Left kidney (tissue), 2 donors: ENCODE data around the gene CHKB. TPM values are rescaled to one million over a fixed set of nuclear protein-coding genes. Genes with fewer than 3 reads are reported as not detected.

Source experiments
- DNase-seq: peaks from one replicate; pipeline ENCODE4 v3.0.0-alpha.2; 2013
- polyA plus RNA-seq: library from polyadenylated mRNA; unstranded; fragments of 120-200 nt; gene quantifications from one replicate; pipeline ENCODE4 v1.2.1, GENCODE V29; 2013; ENCODE audit not compliant: insufficient read length

CHKB gene
- polyA plus RNA-seq, 1 donor: 112 TPM

DNA sequence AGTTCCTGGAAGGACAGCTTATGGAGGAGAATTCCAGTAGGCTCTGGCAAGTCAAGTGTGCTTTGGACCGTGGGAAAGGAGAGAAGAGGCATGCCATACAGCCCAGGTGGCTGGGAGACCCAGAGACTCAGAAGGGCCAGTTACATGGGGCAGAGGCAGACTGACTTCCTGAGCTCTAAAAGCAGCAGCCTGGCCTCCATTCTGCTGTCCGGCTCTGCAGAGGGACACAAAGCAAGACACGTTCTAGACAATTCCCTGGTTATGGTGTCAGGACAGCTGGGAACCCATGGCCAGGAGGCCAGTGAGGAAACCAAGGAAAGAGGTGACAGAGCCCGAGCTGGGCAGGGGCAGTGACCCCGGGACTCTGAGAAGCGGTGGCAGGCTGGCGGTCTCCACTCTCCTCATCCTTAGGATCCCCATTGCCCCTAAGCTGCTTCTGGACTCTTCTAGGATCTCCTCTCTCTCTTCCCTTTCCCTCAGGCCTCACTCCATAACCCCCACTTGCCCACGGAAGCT, 7.2 kb downstream of the CHKB start:
- no peak for DNase-seq

DNA sequence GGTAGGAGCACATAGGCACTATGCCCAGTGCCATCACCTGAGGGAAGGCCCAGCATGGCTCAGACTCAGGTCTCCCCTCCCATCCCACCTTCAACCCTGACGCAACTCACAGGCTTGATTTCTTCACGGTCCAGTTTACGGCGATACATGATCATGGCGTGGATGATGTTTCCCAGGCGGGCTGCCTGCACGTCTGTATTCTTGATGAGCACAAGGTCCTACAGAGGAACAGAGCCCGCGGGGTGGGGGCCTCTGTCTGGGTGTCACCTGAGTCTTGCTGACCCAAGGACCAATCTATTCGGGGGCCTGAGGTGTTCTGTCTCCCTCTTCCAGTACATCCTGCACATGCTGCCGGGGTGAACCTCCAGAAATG, 8.3 kb downstream of the CHKB start:
- no peak for DNase-seq

DNA sequence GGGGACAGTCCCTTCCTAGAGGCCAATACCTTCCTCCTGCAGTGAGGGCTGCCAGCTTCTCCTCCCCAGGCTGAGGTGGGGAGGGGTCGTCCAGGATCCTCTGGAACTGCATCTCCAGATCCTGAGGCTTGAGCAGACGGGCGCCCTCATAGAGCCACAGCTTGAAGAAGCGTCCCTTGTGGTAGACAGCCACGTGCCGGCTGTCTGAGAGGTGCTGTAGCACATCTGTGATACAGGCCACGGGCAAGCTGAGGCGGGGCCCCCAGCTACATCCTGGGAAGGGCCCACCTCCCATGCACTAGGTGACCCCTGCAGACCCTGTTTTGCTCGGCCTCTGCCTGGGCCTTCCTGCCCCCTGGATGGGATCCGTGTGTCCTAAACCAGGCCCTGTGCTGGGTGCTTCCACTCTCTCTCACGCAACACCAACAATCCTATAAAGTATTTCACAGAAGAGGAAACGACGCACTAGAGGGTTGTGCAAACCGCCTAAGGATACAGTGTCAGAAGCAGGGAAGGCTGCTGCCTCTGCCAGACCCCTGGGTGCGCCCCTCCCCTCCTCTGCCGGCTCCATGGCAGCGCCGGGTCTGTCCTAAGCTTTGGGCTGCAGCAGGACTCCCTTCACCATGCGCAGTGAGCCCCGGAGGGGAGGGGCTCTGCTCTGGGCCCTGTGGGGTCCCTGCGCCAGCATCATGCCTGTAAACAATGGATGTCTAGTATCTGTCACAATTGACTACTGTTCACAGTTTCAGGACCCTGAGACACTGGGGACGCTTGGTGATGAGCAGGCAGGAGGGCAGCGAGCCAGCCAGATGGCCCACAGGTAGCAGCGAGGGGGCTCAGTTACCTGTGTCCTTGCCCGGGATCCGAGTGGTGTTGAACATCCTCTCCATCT, 8.9 kb downstream of the CHKB start:
- no peak for DNase-seq

DNA sequence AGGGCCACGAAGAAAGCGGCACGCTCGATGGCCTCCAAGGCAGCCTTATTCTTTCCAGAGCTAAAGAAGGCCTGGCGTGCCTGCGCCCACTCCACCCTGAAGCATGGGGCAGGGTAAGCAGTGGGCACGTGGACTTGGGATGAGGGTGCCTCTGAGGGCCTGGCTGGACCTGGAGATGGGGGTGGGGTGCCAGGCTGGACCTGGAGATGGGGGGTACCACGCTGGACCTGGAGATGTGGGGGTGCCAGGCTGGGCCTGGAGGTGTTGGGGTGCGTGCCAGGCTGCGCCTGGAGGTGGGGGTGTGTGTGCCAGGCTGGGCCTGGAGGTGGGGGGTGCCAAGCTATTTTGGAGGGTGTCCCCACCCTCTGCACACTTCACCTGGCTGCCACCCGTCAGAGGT, 9.7 kb downstream of the CHKB start:
- no peak for DNase-seq

DNA sequence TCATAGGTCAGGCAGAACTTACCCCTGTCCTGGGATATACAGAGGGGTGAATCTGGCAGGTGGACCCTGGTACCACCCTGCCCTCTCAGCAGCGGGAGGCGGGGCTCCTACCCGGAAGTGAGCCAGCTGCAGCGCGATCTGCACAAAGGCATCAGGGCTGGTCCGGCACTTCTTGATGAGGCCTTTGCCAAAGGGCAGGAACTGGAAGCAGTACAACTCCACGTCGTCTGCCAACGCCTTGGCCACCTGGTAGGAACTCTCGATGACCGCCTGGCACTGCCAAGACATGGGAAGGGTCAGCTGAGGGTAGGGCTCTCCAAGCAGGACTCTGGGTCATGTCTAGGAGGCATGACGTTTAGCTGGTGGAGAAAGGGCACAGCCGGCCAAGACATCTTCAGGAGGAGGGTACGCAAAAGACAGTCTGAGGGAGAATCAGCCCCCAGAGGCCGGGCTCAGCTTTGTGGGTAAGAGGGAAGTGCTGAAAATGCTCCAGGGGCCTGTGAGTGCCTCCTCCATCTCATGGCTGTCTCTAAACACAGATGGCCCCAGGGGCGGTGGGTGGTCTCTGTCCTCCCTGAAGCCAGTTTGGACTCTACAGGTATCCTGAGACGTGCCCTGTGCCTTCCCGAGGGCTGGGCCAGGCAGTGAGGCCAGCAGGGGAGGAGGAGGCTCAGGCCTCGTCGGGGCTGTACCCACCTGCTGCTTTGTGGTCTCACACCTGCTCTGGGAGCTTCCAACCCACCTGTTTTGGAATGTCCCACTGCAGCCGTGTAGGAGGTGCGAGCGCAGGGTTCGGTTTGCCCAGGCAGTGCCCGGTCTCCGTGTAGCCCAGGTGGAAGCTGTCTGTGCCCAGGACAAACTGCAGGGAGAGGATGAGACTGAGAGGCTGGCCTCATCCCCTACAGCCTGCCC, 11.1 kb downstream of the CHKB start:
- no peak for DNase-seq

DNA sequence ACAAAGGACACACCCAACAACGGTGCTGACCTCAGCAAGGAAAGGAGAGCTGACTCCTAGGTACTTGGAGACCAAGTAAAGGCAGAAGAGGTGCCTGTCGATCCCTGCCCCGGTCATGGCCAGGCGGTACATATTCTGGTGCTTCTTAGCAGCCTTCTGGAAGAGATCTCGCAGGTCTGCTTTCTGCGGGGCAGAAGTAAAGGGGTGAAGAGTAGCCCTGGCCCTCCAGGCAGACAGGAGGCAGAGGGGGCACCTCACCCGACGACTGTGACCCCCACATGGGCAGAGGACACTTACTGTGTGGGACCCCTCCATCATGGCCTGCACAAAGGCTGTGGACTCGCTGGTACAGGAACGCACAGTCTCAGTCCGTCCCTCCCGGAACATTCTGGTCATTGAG, 11.8 kb downstream of the CHKB start:
- no peak for DNase-seq

DNA sequence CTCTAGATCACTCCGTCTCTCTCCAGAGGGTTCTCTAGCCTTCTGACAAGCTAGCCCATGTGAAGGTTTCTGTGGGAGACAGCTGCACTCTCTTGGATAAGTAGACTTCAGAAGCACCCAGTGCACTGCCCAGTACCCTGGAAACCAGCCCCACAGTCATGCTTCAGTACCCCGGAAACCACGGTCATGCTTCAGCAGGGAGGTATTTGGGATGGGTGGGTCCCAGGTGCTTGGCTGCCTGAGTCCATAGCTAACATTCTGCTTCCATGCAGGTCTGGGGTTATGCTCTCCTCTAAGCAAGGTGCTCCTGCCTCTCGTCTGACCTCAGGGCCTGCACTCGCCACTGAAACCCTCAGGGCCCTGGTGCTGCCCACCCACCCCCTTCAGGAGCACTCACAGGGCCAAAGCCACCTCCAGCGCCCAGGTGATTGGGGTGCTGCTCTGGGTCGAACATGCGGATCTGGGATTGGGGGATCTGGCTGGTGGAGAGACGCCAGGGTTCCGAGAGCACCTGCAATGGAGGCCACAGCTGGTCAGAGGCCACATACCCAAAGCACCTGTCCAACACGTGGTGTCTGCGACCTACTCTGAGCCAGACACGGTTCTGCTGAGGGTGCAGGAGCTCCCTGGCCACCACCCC, 12.6 kb downstream of the CHKB start:
- no peak for DNase-seq

DNA sequence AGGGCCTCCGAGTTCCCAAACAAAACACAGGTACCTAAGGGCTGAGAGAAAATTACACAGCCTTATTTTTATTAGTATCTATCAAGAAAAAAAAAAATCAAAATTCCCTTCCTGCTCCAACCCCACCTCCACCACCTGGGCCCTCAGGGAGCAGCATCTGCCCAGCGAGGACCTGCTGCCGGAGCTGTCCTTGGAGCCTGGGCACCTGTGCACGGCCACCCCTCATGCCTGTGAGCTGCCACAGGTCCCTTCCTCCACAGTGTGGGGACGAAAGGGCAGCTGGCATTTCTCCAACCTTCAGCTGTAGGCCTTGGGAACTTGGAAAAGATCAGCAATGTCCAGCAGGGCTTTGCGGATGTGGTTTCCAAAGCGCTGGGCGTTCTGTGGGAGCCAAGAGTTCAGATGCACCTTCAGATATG, 13.6 kb downstream of the CHKB start:
- DNase-seq: no peak

DNA sequence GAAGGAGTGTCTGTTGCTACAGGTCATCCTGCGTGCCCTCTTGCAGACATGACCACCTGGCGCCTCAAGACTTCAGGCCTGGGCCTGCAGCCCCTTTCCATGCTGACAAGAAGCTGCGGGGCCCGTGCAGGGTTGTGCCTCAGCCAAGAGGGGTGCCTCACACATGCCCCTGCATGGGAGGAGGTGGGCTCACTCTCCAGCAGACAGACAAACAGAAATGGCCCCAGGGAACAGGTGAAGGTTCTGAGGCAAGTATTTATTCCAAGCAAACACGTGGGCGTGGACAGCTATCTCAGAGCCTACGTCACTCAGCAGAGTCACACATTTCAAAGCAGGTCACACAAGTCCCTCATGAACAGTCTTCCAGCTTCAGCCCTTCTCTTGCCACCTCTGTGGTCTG, 14.0 kb downstream of the CHKB start:
- DNase-seq: no peak

DNA sequence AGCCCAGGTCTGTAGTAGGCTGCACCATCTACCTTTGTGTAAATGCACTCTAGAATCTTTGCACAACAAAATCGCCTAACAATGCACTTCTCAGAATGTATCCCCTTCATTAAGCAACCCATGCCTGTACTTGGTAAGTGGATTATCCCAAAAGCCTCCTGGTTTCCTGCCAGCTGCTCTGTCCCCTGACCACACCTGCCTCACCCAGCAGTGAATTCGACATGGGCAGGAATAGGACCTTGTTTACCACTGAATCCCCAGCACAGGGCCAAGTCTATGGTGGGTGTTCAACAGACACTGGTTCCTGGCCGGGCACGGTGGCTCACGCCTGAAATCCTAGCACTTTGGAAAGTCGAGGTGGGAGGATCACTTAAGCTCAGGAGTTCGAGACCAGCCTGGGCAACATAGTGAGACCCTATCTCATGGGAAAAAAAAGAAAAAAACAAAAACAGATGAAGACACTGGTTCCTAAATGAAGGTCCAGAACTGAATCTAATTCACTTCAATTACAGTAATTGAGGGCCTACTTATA, 14.9 kb downstream of the CHKB start:
- DNase-seq: no peak

DNA sequence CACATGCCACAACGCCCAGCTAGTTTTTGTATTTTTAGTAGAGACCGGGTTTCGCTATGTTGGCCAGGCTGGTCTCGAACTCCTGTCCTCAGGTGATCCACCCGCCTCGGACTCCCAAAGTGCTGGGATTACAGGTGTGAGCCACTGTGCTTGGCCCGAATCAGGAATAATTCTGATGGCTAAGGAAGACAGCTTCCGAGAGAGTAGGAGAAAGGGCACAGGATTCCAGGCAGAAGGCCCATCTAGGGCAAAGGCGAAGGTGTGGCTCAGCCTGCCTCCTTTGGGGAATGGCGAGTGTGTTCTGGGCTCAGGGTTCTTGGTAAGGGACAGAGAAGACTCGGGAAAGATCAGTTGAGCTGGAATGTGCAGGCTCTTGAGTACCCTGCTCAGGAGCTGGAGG, 18.4 kb downstream of the CHKB start:
- DNase-seq: no peak

DNA sequence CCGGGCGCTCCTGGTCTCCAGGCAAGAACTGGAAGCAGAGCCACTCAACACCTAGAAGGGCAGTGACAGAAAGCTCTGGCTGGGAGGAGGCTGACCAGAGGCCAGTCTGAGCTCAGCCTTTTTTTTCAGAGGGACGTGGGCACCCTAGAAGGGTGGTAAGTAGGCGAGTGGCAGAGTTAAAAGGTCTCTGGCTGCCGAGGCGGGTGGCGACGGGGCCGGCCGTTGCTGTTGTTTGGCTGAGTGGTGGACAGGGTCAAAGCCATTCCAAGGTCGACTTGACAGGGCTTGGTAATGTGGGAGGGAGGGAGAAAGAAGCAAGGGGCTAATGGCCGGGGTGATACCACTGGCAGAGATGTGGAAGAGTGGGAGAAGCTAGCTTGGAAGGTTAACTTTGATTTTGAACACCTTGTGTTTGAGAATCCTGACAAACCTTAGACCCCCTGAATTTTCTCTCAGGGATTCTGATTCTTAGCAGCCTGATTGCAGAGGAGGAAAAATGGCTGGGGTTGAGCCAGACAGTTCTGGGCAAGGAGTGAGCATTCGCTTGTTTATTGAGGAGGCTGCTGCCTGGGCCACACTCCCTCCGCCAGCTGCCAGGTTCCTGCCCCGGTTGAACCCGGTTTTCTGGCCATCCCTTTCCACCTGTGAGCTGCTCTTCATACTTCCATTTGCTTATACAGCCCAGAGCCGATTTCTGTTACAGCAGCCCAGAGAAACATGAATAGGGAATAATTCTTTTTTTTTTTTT, 19.1 kb downstream of the CHKB start:
- no peak for DNase-seq

DNA sequence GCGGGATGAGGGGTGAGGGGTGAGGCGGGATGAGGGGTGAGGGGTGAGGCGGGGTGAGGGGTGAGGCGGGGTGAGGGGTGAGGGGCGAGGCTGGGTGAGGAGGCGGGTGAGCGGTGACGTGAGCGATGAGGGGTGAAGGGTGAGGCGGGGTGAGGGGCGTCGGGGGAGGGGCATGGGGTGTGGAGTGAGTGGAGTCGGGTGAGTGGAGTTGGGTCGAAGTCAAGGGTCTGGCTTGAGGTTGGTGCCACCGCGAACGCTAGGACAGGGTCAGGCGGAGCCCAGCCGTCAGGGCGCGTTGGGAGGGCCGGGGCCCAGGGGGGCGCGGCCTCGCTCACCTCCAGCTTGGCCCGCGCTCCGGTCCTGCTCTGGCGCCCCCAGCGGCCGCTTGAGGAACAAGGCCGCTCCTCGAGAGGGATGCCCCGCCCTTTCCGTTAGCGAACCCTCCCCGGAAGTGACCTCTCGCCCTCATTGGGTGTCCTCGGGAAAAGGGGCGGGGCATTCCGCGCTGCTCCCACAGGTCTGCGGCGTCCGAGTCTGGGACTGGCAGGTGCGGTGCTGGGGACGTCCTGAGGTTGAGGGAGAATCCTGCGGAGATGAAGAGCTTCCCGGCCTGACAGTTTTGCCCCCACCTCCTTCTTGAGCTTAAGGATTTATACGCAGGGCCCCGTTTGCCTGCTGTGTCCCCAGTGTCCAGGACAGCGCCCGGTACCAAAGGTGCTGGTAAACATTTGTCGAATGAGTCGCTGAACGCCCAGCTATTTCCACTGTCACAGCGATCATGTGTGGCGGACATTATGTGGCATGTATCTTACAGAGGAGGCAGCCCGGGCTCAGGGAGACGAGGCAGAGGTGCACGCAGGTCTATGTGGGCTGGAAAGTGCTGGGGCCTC, 19.9 kb downstream of the CHKB start, which contains the start of gene SYCE3:
Gene SYCE3, minus strand, starts transcription at position 397 of the 890 bp plus-strand sequence. CDS start 6,514 bp downstream, outside the sequence.
- DNase-seq: peak; percentile 95

DNA sequence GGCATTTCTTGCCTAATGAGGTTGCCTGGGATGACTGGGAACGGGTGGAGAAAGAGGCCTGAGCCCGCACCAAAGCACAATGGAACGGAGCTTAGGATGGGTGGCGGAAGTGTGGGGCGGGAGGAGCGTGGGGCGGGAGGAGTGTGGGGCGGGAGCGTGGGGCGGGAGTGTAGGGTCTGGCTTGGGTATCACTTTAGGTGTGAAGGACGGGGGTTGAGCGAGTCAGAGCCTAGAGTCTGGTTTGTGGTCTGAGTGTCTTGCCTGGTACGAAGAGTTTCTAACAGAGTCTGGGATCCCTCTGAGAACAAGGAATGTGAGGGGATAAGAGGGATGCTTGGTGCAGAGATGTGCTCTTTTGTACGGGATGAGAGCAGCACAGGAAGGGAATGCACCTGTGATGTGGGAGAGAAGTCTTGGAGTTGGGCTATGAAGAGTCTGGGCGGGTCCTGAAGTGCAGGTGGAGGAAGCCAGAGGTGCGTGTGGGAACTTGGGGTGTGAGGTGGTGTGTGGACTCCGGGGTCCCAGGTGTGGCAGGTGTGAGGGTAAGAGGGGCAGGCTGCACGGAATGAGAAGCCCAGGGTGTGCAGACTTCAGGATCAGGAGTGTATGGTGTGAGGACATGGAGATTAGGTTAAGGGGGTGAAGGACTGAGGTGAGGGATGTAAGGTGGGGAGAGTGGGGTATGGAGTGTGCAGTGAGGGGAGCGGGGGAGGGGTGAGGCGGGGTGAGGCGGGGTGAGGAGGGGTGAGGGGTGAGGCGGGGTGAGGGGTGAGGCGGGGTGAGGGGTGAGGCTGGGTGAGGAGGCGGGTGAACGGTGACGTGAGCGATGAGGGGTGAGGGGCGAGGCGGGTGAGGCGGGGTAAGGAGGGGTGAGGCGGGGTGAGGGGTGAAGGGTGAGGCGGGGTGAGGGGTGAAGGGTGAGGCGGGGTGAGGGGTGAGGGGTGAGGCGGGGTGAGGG, 21.0 kb downstream of the CHKB start:
- no peak for DNase-seq

DNA sequence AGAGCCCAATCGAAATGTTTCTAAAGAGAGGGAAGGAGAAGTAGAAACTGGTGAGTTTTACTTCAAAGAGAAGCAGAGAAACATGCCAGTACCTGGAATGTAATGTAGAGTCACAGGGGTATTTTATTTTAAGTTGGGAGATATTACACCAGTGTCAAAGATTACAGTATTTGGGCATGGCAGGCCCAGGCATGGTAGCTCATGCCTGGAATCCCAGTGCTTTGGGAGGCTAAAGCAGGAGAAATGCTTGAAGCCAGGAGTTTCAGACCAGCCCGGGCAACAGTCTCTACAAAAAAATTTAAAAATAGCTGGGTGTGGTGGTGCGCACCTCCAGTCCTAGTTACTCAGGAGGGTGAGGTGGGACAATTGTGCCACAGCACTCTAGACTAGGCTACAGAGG, 22.6 kb downstream of the CHKB start:
- DNase-seq: no peak

DNA sequence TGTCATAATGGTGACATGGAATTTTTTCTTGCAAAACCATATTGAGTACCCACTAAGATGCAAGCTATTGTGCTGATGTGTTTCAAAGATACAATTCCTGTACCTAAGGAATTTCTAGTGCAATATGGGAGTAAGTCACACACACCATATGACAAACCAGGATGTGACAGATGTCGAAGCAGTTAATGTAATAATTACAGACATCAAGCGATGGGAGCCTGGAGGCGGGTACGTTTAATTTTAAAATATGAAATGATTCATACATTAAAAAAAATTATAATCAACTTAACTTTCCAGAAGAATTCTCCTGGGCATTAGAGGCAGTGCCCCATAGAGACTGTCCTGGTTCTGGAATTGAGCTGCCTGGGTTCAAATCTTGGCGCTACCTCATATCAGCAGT, 25.9 kb downstream of the CHKB start:
- no peak for DNase-seq

DNA sequence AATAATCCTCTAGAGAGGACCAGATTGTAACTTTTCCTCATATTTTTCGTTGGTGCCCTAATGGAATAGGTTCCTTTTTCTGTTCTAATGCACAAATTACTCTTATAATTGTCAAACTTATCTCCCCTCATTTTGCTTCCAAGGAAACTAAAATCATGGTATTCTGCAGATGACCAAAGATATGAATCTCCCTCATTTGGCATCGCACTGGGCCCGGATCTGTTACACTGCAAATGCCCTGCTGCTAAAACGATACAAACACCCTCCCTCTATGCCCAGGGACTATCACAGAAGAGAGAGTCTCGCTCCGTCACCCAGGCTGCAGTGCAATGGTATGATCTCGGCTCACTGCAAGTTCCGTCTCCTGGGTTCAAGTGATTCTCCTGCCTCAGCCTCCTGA, 29.3 kb downstream of the CHKB start:
- DNase-seq: no peak

DNA sequence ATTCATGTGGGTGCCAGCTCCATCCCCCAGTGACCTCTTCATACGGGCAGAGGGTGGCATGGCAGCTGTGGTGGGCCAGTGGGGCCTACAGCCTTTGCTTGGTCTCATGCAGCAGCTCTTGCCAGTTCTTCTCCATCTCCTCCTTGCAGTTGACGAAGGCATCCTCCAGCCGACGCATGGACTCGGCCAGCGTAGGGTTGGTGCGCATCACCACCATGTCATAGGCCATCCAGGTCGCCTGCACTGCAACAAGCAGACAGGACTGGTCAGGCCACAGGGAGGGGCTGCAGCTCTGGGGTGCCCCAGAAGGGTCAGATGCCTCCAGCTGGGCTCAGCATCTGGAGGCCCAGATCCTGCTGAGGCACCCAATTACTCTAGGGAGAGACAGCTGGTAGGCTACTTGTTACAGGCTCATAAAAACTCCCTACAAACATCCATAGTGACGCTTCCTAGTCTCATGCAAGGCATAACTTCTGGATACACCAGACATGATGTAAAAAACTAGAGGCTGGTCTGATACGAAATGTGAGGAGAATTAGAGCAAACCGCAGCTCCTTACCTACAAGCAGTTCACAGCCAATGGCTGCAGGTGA, 31.4 kb downstream of the CHKB start:
- no peak for DNase-seq

DNA sequence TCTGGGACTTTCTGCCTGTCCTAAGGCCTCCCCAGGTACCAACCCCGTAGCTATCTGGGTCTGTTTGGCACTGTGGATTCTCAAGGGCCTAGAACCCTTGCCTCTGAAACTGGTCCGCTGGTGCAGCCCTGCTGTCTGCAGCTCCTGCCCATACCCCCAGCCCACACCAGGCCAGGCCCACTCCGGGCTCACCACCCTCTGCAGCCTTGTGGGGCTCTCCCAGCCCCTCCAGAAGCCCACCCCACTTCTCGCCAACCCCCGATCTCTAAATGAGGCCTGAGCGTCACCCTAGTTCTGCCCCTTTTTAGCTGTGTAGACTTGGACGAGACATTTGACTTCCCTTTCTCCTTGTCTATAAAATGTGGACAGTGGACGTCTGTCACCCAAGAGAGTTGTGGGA, 32.3 kb downstream of the CHKB start:
- no peak for DNase-seq
